T-helper 17 cell (primary cell): ENCODE results near the gene ATP13A1. TPM values are rescaled to one million over a fixed set of nuclear protein-coding genes. Genes with fewer than 3 reads are reported as not detected.
"Not testable (repeated sequence)": the region's sequence is repeated elsewhere in the genome, so short reads cannot be mapped to it uniquely, and the experiment has no call there.

Source experiments
- ATAC-seq: fragments of 150-1000 bp; cut with Tn5 transposase; 2 replicates; pipeline ENCODE4 v1.10.0; 2021; ENCODE audit warnings: mild to moderate bottlenecking, moderate library complexity
- DNase-seq, 3 donors: peaks; one replicate each; pipeline versions ENCODE4 v3.0.0 to v3.0.0-alpha.2; 2020 to 2021
- H3K9me3 ChIP-seq: one replicate; pipeline ENCODE4 v1.7.0; 2013; ENCODE audit warnings: low read length, mild to moderate bottlenecking; ENCODE audit not compliant: control insufficient read depth, poor library complexity, severe bottlenecking
- H3K27ac Mint-ChIP-seq: one replicate; pipeline ENCODE4 v1.8.0; 2022; ENCODE audit warnings: mild to moderate bottlenecking, moderate library complexity, mixed read lengths
- H3K27me3 Mint-ChIP-seq: one replicate; pipeline ENCODE4 v1.8.0; 2022; ENCODE audit warnings: mixed read lengths
- H3K36me3 Mint-ChIP-seq: one replicate; pipeline ENCODE4 v1.8.0; 2022; ENCODE audit warnings: low read depth, mixed read lengths
- H3K4me1 Mint-ChIP-seq: one replicate; pipeline ENCODE4 v1.8.0; 2022; ENCODE audit warnings: mild to moderate bottlenecking, mixed read lengths
- H3K4me3 Mint-ChIP-seq: one replicate; pipeline ENCODE4 v1.8.0; 2022; ENCODE audit warnings: mild to moderate bottlenecking, moderate library complexity, mixed read lengths
- total RNA-seq, 4 donors: library from RNA in 2 of 4; stranded (reverse) in 2 of 4; gene quantifications; one replicate each; pipeline ENCODE4 v1.2.3 and lab custom pipeline; 2022 to 2026

Gene ATP13A1
- total RNA-seq, 2 donors from 2014 or later = 91.4 to 98.8 TPM

DNA sequence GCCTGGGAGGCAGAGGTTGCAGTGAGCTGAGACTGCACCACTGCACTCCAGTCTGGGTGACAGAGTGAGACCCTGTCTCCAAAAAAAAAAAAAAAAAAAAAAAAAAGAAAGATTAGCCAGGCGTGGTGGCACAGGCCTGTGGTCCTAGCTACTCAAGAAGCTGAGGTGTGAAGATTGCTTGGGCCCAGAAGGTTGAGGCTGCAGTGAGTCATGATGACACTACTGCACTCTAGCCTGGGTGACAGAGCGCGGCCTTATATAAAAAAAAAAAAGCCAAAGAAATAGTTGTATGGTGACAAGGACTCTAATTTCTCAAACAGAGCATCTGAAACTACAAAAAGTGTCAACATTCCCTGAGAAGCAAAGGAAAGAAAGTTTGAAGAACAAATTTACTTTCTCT lies 48.4 kb downstream of the ATP13A1 start:
- H3K9me3 ChIP-seq = no peaks in the 10 kb centered on the region
- Mint-ChIP-seq H3K36me3 (peaks cover 3% of the 10 kb centered on the region), H3K27ac (peak overlapping the region; percentile 57), H3K27me3 (no peaks in the 10 kb centered on the region), H3K4me1 (peaks cover 41% of the 10 kb centered on the region), H3K4me3 (peak overlapping the region; percentile 80)
- DNase-seq (no peak), ATAC-seq (no peak)

DNA sequence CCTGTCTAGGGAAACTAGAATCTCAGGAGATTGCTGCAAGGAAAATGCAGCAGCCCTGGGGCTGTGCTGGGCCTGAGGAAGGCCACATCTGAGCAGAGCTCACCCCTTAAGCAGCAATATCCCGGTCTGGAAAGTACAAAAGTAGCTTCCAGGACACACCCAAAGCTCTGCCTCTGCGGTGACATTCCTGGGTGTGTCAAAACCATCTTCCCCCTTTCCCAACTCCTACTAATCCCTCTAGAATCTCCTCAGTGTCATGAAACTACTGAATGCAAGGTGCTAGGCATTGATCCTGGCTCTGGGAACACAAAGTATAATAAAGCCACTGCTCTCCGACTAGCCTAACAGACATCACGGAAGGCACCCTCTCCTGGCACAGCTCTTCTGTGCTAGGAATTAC lies 50.0 kb downstream of the ATP13A1 start:
- DNase-seq (no peak), ATAC-seq (no peak)
- Mint-ChIP-seq H3K27me3 (no peaks in the 10 kb centered on the region), H3K4me1 (peaks cover 41% of the 10 kb centered on the region), H3K4me3 (no peak overlapping the region), H3K36me3 (peaks cover 5% of the 10 kb centered on the region), H3K27ac (peak overlapping the region; percentile 57)
- no peaks in the 10 kb centered on the region for H3K9me3 ChIP-seq

DNA sequence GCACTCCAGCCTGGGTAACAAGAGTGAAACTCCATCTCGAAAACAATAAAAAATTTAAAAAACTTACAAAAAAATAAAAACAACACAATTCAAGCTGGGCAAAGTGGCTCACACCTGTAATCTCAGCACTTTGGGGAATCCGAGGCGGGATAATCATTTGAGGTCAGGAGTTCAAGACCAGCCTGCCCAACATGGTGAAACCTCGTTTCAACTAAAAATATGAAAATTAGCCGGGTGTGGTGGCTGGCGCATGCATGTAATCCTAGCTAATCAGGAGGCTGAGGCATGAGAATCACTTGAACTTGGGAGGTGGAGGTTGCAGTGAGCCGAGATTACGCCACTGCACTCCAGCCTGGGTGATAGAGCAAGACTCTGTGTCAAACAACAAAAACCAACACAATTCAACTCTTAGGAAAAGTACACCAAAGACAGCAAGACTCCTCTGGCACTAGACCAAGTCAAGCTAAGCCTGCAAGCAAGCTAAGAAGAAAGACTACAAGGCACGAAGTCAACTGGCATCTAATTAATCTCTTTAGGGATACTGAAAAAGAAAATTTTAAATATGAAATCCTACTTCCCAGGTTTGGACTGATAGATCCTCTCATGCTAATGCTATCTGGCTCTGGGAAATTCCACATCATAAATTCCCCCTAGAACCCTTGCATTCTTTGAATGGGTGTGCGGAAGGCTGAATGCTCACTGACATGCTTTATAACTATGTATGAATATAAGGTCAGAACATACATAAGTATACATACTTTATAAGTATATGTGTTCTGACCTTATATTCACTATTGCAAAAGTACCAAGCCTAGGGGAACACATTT lies 52.9 kb downstream of the ATP13A1 start:
- no peak overlapping the region for H3K27ac Mint-ChIP-seq
- ATAC-seq = no peak
- peaks cover 28% of the 10 kb centered on the region for H3K4me1 Mint-ChIP-seq
- no peaks in the 10 kb centered on the region for H3K9me3 ChIP-seq
- peaks cover 6% of the 10 kb centered on the region for H3K36me3 Mint-ChIP-seq
- DNase-seq = no peak
- H3K27me3 Mint-ChIP-seq = no peaks in the 10 kb centered on the region
- H3K4me3 Mint-ChIP-seq = no peak overlapping the region

DNA sequence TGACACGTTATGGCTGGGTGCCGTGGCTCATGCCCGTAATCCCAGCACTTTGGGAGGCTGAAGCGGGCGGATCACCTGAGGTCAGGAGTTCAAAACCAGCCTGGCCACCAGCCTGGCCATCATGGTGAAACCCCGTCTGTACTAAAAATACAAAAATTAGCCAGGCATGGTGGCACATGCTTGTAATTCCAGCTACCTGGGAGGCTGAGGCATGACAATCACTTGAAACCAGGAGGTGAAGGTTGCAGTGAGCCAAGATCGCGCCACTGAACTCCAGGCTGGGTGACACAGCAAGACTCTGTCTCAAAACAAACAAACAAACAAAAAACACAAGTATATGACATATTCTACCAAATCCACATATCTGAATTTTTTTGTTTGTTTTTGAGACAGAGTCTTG lies 56.8 kb downstream of the ATP13A1 start:
- not testable (repeated sequence) for H3K36me3 Mint-ChIP-seq, ATAC-seq, DNase-seq, H3K27me3 Mint-ChIP-seq, H3K9me3 ChIP-seq
- H3K27ac Mint-ChIP-seq = peak overlapping the region; percentile 97
- peaks cover 30% of the 10 kb centered on the region for H3K4me1 Mint-ChIP-seq
- H3K4me3 Mint-ChIP-seq = peak overlapping the region; percentile 83

DNA sequence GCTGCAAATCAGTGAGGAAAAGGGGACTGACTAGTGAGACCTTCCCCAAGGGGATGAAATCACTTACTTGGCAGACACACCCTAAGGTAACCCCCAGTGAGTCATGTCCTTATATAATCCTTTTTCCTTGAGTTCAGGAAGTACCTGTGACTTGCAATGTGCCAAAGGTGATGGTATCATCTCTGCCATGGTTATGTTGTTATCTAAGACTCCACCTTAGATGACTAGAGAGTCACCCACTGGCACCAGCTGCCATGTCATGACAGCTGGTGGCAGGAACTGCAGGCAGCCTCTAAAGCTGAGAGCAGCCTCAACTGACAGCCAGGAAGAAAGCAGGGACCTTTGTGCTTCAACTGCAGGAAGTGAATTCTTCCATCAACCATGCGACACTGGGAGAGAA lies 57.5 kb downstream of the ATP13A1 start:
- peak; percentile 83 for ATAC-seq

DNA sequence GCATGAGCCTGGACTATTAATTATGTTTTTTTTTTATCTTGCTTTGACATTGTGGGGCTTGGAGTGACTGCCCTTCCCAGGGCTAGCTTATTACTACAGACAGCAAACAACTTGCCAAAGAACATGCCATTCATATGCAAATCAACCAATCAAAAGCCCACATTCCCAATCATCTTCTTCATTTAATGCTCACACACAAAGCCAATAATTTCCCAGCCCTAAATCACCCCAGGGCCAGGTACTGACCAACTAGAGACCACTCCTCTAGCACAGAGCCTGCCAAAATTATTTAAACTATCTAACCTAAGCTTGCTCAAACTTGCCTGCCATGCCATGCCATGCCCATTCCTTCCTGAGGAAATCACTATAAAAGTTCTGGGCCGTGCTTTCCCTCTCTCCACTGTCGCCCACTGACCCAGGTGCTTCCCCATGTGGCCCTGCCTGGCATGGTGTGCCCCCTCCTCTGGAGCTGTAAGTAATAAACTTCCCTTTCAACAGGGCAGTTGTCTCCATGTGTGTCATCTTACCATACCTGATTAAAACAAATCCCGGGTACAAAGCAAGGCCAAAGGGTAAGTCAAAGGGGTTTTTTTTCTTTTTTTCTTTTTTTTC lies 60.7 kb downstream of the ATP13A1 start:
- Mint-ChIP-seq H3K4me1 (peaks cover 47% of the 10 kb centered on the region), H3K4me3 (peak overlapping the region; percentile 79), H3K36me3 (peaks cover 3% of the 10 kb centered on the region), H3K27ac (peak overlapping the region; percentile 100), H3K27me3 (no peaks in the 10 kb centered on the region)
- DNase-seq = no peak
- ATAC-seq = no peak
- no peaks in the 10 kb centered on the region for H3K9me3 ChIP-seq

More for the DNA sequence above, 57.5 kb downstream of the ATP13A1 start:
- Mint-ChIP-seq H3K4me1 (peaks cover 37% of the 10 kb centered on the region), H3K27ac (peak overlapping the region; percentile 97), H3K4me3 (peak overlapping the region; percentile 83), H3K27me3 (no peaks in the 10 kb centered on the region), H3K36me3 (peaks cover 3% of the 10 kb centered on the region)
- peak in 2 of 3 donors; percentile 32 to 59 for DNase-seq
- no peaks in the 10 kb centered on the region for H3K9me3 ChIP-seq

DNA sequence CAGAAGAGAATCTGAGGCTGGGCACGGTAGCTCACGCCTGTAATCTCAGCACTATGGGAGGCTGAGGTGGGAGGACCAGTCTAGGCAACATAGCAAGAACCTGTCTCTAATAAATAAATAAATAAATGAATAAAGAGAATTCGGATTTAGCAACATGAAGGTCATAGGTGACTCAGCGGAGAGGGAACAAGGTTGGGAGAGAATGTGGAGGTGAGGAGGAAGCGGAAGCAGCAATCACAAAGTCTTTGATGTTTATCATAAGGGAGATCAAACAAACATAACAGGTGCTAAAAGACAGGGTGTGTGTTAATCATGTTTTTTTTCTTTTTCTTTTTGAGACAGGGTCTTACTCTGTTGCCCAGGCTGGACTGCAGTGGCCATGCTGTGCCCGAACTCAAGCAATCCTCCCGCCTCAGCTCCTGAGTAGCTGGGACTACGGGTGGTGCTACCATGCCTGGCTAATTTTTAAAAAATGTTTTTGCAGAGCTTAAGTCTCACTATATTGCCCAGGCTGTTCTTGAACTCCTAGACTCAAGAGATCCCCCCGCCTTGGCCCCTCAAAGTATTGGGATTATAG lies 61.3 kb downstream of the ATP13A1 start:
- ATAC-seq (no peak), DNase-seq (peak in 1 of 3 donors; percentile 44)
- H3K36me3 Mint-ChIP-seq = peaks cover 3% of the 10 kb centered on the region
- H3K27me3 Mint-ChIP-seq = no peaks in the 10 kb centered on the region
- H3K9me3 ChIP-seq = no peaks in the 10 kb centered on the region
- H3K4me3 Mint-ChIP-seq = peak overlapping the region; percentile 79
- H3K27ac Mint-ChIP-seq = peak overlapping the region; percentile 100
- peaks cover 53% of the 10 kb centered on the region for H3K4me1 Mint-ChIP-seq

DNA sequence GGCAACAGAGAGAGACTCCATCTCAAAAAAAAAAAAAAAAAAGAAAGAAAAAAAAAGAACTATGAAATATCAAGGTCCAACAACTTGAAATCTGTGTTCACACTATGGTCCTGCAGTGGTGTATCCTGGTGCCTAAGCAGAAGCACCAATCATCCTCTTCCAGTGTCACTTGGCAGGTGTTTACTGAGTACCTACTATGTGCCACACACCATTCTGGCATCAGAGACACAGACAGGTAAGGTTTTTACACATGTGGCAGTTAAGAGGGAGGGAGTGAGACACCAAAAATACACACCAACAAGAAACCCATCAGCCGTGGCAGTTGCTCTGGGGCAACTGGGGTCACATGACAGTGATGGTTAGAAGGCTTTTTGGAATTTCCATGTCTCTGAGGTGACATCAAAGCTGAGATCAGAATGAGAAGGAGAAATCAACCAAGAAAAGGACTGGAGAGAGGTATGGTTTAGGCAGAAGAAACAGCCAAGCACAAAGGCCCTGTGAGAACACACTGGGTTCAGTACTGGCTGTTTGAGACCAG lies 62.6 kb downstream of the ATP13A1 start:
- DNase-seq = no peak
- peaks cover 3% of the 10 kb centered on the region for H3K36me3 Mint-ChIP-seq
- no peak for ATAC-seq
- peak overlapping the region; percentile 100 for H3K27ac Mint-ChIP-seq
- H3K9me3 ChIP-seq = no peaks in the 10 kb centered on the region
- peak overlapping the region; percentile 79 for H3K4me3 Mint-ChIP-seq
- peaks cover 46% of the 10 kb centered on the region for H3K4me1 Mint-ChIP-seq
- H3K27me3 Mint-ChIP-seq = no peaks in the 10 kb centered on the region

DNA sequence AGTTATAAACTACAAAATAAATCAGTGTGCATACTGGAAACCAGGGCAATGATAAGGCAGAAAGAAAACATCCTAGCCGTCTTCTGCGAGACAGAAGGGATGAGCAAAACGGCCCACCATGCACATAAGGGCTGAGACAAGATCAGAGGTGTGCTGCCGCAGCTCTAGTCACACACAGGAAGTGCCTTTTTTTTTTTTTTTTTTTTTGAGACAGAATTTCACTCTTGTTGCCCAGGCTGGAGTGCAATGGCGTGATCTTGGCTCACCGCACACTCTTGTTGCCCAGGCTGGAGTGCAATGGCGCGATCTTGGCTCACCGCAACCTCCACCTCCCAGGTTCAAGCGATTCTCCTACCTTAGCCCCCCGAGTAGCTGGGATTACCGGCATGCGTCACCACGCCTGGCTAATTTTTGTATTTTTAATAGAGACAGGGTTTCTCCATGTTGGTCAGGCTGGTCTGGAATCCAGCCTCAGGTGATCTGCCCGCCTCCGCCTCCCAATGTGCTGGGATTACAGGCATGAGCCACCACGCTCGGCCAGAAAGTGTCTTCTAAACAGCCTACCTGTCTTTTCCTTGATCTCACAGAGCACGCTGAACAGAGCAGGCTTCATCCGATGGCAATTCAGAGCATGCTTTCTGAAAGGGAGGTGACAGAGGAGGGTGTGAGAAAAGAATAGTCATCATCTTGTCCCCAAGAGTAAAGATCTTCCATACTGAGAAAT lies 64.6 kb downstream of the ATP13A1 start:
- DNase-seq (peak; percentile 43 to 69 (median 47)), ATAC-seq (peak; percentile 67)
- peak overlapping the region; percentile 100 for H3K27ac Mint-ChIP-seq
- peak overlapping the region; percentile 82 for H3K4me3 Mint-ChIP-seq
- H3K36me3 Mint-ChIP-seq, H3K9me3 ChIP-seq, H3K27me3 Mint-ChIP-seq: not testable (repeated sequence)
- peaks cover 53% of the 10 kb centered on the region for H3K4me1 Mint-ChIP-seq

DNA sequence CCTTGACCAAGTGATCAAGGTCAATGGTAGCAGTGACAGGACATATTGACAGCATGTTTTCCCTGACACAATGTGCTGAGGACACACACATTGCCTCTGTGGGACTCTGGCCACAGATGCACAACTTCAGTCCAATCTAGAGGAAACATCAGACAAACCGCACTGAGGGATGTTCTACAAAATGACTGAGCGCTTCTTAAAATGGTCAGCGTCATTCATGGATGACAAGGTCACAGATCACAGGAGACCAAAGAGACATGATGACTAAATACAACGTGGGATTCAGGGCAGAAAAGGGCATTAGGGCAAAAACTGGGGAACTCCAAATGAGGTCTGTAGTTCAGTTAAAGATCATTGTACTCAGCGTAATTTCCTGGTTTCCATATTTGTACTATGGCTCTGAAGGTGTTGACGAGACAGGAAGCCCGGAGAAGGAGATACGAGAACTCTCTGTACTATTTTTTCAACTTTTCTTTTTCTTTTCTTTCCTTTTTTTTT lies 65.6 kb downstream of the ATP13A1 start:
- peak in 2 of 3 donors; percentile 43 to 45 for DNase-seq

More for the DNA sequence above, 65.6 kb downstream of the ATP13A1 start:
- Mint-ChIP-seq H3K36me3 (peaks cover 7% of the 10 kb centered on the region), H3K27ac (peak overlapping the region; percentile 100), H3K4me3 (peak overlapping the region; percentile 82), H3K4me1 (peaks cover 48% of the 10 kb centered on the region), H3K27me3 (no peaks in the 10 kb centered on the region)
- H3K9me3 ChIP-seq = no peaks in the 10 kb centered on the region
- ATAC-seq = peak; percentile 81
